HG02642 (cell line): ENCODE measurements around the gene TKTL2.
"Not testable (repeated sequence)": the region's sequence is repeated elsewhere in the genome, so short reads cannot be mapped to it uniquely, and the experiment has no call there.

Experiments used
- ATAC-seq: cut with Tn5 transposase; IDR thresholded peaks from one replicate; pipeline ENCODE4 v1.9.1; 2021; ENCODE audit warnings: mild to moderate bottlenecking; ENCODE audit not compliant: unreplicated experiment, poor library complexity

TKTL2 gene

DNA sequence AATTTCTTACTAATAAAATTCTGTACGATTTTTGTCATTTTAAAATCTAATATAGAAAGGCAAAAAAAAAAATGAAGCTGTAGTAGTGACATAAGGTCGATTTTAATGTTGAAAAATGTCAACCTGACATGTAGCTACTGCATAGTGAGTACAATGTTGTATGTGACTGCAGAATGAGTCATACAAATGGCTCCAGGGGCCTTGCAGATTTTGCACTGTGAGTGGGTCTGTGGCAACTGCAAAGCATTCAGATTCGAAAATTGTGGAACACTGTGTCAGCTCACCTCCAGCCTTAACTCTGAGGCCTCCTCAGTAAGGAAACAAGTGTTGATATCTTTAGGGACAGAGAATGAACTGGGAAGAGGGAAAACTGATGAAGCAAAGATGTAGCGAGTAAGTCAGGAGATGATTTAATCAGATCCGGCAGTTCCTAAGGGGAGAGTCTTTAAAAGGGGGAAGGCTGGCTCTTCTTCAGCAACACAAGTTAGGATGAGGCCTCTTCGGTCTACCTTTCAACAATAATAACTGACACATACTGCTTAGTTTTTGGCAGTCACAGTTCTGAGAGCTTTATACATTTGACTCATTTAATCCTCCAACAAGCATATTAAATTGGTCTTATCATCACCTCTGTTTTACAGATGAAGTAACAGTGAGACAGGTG lies 24.9 kb downstream of the TKTL2 start:
- no peak for ATAC-seq

DNA sequence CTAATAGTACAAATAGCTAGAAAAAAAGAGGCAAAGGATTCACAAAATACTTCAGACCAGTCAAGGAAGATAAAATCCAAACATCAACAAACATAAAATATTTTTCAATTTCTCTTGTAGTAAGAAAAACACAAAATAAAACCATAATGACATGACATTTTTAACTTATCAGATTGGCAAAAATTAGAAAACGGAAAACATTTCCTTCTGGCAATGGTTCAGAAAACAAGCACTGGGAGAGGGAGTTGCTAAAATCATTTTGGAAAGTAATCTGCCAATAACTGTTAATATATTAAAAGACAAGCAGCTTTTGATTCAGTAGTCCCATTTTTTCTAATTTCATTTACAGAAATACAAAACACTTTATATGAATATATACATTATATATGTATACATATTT lies 26.1 kb downstream of the TKTL2 start:
- no peak for ATAC-seq

DNA sequence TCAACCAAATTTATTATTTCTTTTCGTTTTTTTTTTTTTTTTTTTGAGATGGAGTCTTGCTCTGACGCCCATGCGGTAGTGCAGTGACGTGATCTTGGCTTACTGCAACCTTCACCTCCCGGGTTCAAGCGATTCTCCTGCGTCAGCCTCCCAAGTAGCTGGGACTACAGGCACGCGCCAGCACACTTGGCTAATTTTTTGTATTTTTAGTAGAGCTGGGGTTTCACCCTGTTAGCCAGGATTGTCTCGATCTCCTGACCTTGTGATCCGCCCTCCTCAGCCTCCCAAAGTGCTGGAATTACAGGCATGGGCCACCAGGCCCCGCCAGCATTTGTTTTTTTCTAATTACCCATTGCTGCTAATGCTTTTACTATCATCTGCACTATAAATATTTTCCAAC lies 26.5 kb downstream of the TKTL2 start:
- not testable (repeated sequence) for ATAC-seq

DNA sequence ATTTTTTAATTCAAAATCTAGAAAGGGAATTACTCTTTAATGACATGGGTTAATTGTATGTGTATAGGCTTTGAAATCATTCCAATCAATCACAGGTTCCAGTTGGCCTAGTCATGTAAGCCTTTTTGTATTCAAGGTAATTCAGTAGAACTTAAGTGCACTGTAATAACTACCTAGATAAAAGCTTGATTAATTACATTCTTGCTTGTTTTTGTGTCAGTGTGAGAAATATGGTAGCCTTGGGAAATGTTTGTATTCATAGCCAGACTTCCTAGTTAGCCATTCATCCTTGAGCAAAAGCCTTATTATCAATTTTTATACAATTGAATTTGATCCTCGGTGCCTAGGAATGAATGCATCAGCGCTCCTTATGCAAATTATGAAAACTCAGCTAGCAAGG lies 33.5 kb downstream of the TKTL2 start:
- ATAC-seq, result no peak
